Activated naive CD4-positive, alpha-beta T cell treated with anti-CD3 and anti-CD28 coated beads, Interleukin-2, amount 10 ng/mL, durations not matched to agents 5 hours and 36 hours (primary cell): ENCODE results near the gene PDGFRB. TPM values are rescaled to one million over a fixed set of nuclear protein-coding genes. Genes with fewer than 3 reads are reported as not detected.

Experiments used
- total RNA-seq, 2 experiments: library from RNA; stranded (reverse); gene quantifications; one replicate each; pipeline ENCODE4 v1.2.3, GENCODE V29; 2021

PDGFRB gene
- 1 to 10 TPM; 3.2 to 4.5 TPM for total RNA-seq

DNA sequence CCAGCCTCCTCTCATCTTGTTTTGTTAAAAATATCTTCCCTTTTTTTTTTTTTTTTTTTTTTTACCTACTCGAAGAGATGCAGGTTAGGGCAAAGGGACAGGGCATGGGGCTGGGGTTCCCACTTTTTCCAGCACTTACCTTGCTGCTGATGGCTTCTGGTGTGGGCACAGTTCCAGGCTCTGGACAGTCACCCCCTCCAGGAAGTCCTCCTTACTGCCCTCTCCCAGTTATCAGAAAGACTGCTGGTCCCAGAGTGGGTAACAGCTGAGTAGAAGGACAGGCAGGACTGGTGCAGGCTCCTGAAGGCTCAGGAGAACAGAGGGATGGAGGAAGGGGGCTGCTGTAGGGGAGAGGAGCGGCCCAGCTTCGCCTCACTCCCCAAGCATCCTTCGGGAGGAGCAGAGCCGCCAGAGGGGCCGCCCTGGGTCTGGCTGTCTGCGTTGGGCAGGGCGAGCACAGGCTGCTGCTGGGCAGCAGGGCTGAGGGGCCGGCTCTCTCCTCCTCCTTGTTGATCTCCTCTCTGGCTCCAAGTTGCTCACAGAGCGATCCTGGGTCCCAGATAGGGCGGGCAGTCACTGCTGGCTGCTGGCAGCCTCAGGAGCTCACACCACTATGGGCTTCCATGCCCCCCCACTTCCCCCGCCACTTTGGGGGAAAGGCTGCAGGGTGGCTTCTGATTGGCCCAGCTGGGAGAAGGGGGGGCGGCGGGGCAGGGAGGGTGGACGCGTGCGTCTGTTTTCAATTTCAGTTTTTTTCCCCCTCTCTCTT lies at the start of gene PDGFRB:
Gene PDGFRB (minus strand): TSS at position 588 of the 769 bp plus-strand sequence. CDS start 18,798 bp downstream, outside the sequence.

DNA sequence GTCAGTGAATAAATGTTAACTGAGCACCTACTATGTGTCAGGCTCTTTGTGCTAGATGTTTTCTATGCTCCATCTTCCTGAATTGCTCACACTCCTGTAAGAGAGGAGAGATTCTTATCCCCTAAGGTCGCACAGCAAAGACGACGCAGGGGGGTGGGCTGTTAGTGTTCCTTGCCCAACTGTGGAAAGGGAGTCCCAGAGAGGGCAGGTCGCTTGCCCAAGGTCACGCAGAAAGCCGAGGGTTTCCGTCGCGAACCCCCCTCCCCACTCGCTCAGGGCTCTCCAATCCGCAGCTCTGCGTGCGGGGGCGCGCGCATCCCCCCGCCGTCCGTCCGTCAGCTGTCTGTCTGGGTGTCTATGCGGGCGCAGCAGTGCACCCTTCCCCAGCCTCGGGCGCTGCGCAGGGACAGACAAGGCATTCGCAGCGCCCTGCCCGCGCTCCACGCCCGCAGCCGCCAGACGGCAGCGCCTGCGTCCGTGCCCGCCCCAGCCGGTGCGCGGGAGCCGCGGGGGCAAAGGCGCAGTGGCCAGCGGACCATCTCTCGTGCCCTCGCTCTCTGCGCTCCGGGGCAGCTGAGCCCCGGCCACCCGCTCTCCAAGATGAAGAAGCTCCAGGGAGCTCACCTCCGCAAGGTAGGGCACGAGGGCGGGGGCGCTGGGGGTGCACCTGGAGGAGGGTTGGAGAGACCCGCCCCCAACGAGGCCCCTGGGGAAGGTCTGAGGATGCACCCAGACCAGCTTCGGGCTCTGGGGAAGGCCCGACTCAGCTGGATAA lies 34.3 kb upstream of the PDGFRB start, which contains the start of gene SLC6A7:
Gene SLC6A7 (plus strand): TSS at position 335 of the 775 bp plus-strand sequence. CDS start 266 bp downstream, at position 601.

DNA sequence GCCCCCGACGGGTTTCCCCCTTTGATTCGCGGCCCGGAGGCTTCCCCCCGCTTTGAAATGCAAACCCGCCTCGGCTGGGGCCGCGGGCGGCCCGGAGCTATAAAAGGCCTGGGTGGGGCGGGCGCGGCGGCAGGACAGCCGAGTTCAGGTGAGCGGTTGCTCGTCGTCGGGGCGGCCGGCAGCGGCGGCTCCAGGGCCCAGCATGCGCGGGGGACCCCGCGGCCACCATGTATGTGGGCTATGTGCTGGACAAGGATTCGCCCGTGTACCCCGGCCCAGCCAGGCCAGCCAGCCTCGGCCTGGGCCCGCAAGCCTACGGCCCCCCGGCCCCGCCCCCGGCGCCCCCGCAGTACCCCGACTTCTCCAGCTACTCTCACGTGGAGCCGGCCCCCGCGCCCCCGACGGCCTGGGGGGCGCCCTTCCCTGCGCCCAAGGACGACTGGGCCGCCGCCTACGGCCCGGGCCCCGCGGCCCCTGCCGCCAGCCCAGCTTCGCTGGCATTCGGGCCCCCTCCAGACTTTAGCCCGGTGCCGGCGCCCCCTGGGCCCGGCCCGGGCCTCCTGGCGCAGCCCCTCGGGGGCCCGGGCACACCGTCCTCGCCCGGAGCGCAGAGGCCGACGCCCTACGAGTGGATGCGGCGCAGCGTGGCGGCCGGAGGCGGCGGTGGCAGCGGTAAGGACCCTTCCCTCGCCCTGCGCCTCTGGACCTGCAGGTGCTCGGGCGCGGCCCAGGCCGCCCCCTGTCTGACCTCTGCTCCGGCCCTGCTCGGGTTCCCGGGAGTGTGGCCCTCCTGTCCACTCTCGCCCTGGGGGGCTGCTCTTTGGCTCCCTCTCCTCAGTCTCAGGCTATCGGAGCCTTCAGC lies 11.2 kb upstream of the PDGFRB start, which contains the start of gene CDX1:
Gene CDX1 (plus strand): TSS at position 129 of the 862 bp plus-strand sequence. CDS start 99 bp downstream, at position 228.

DNA sequence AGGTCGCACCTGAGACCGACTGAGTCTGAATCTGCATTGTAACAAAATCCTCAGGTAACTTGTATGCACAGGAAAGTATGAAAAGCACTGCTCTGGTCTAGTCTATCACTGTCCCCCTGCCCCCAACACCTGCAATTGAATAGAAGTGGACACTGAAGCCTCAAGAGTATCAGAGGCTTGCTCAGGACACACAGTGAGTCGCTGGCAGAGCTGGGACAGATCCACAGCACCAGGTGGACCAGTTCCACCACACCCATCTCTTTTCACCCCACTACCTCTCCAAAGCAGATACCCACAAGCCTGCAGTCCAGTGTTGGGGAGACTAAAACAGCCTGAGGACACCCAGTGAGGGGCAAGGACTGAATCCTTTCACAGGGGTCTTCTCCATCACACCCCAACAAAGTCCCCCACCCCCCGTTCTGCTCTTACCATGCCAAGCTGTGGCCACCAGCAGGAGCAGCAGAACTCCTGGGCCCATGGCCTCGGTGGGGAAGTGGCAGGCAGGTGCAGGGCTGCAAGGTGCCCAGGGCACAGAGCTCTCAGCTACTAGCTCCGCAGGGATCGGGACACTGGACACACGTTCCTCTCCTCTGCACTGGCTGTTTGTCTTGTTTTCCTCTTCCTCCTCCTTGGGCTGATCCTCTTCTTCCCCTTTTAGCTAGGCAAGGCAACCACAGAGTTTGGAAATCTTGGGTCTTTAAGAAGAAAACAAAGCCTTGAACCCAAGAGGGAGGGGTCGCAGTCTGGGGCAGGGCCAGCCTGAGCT lies 69.5 kb downstream of the PDGFRB start, which contains the start of gene CSF1R:
Gene CSF1R (minus strand): TSS at position 605 of the 766 bp plus-strand sequence. CDS start 127 bp downstream, at position 478.

Other genes with a start within 250 kb of the PDGFRB start
- gene PDE6A, start 211.1 kb downstream of the PDGFRB start, total RNA-seq = not detected
- gene SLC26A2, start 195.1 kb downstream of the PDGFRB start, total RNA-seq = 1 to 10 TPM; 9.2 TPM
- 1 to 10 TPM; 2.5 TPM for gene TIGD6, start 155.2 kb downstream of the PDGFRB start, total RNA-seq
- gene HMGXB3, start 155.1 kb downstream of the PDGFRB start, total RNA-seq = 10 to 100 TPM; 36.0 to 36.3 TPM
- not detected for gene CSF1R, start 69.3 kb downstream of the PDGFRB start, total RNA-seq
- gene CDX1, start 10.9 kb upstream of the PDGFRB start, total RNA-seq = not detected
- gene SLC6A7, start 34.2 kb upstream of the PDGFRB start, total RNA-seq = not detected
- not detected for gene CAMK2A, start 133.9 kb upstream of the PDGFRB start, total RNA-seq
- gene ARSI, start 147.1 kb upstream of the PDGFRB start, total RNA-seq = not detected
- gene TCOF1, start 201.9 kb upstream of the PDGFRB start, total RNA-seq = 10 to 100 TPM; 51.1 to 56.0 TPM